ENCODE measurements around the gene PCDHB5. TPM values are rescaled to one million over a fixed set of nuclear protein-coding genes. Genes with fewer than 3 reads are reported as not detected.
"Not testable (repeated sequence)": the region's sequence is repeated elsewhere in the genome, so short reads cannot be mapped to it uniquely, and the experiment has no call there.

The PCDHB5 gene
- total RNA-seq, 3 donors from 2014 or later = 3.4 to 9.8 (median 6.4) TPM

- peaks cover 49 to 99% of the 10 kb centered on the region in 2 donors for H3K9me3 ChIP-seq
- H3K4me1 ChIP-seq = no peaks in the 10 kb centered on the region
- intact Hi-C loops (cut with DNase I; ENCODE audit: low total_unique reads) = no loop called here
- no peak for DNase-seq (ENCODE audit: low spot score in 2 of 2)
- H3K4me3 ChIP-seq = peak overlapping the region in 2 of 3 donors; percentile 7 to 51
- no peaks in the 10 kb centered on the region for H3K36me3 ChIP-seq
- TF ChIP-seq POLR2AphosphoS5 (IDR thresholded peaks at IDR 0.05) (no peak), CTCF (IDR thresholded peaks at IDR 0.05) (no peak), POLR2A (IDR thresholded peaks at IDR 0.05) (no peak)
- H3K27ac ChIP-seq = no peak overlapping the region
- H3K27me3 ChIP-seq = no peaks in the 10 kb centered on the region
Observed at GRCh38 chr5:141150224-141150992, 15.4 kb downstream of the PCDHB5 start.

- H3K36me3 ChIP-seq = no peaks in the 10 kb centered on the region
- DNase-seq (ENCODE audit: low spot score in 2 of 2) = no peak
- H3K27me3 ChIP-seq = no peaks in the 10 kb centered on the region
- H3K9me3 ChIP-seq = peaks cover 51 to 99% of the 10 kb centered on the region in 2 donors
- peak overlapping the region in 1 of 3 donors; percentile 51 for H3K4me3 ChIP-seq
- H3K4me1 ChIP-seq = no peaks in the 10 kb centered on the region
- TF ChIP-seq CTCF (IDR thresholded peaks at IDR 0.05) = no peak
- no peak for TF ChIP-seq POLR2A (IDR thresholded peaks at IDR 0.05)
- TF ChIP-seq POLR2AphosphoS5 (IDR thresholded peaks at IDR 0.05) = no peak
- intact Hi-C loops (cut with DNase I; ENCODE audit: low total_unique reads) = no loop called here
- no peak overlapping the region for H3K27ac ChIP-seq
Observed at GRCh38 chr5:141150993-141151325, 16.0 kb downstream of the PCDHB5 start.

GRCh38 chr5:141151632-141152031 lies 16.6 kb downstream of the PCDHB5 start:
- H3K4me1 ChIP-seq; intact Hi-C loops (cut with DNase I; ENCODE audit: low total_unique reads); H3K27me3 ChIP-seq; H3K27ac ChIP-seq; H3K4me3 ChIP-seq; DNase-seq (ENCODE audit: low spot score in 2 of 2); H3K36me3 ChIP-seq: not testable (repeated sequence)
- H3K9me3 ChIP-seq = peaks cover 58 to 99% of the 10 kb centered on the region in 2 donors

GRCh38 chr5:141152096-141152495 lies 17.1 kb downstream of the PCDHB5 start:
- H3K27me3 ChIP-seq; H3K27ac ChIP-seq; H3K4me1 ChIP-seq; H3K36me3 ChIP-seq; DNase-seq (ENCODE audit: low spot score in 2 of 2); H3K4me3 ChIP-seq; intact Hi-C loops (cut with DNase I; ENCODE audit: low total_unique reads): not testable (repeated sequence)
- peaks cover 63 to 99% of the 10 kb centered on the region in 2 donors for H3K9me3 ChIP-seq

- no peak overlapping the region for H3K4me3 ChIP-seq
- H3K36me3 ChIP-seq = no peaks in the 10 kb centered on the region
- no peaks in the 10 kb centered on the region for H3K4me1 ChIP-seq
- H3K27me3 ChIP-seq = no peaks in the 10 kb centered on the region
- DNase-seq (ENCODE audit: low spot score in 2 of 2) = no peak
- TF ChIP-seq CTCF (IDR thresholded peaks at IDR 0.05) (no peak), POLR2A (IDR thresholded peaks at IDR 0.05) (no peak), POLR2AphosphoS5 (IDR thresholded peaks at IDR 0.05) (no peak)
- no peak overlapping the region for H3K27ac ChIP-seq
- peaks cover 76 to 86% of the 10 kb centered on the region in 2 donors for H3K9me3 ChIP-seq
- intact Hi-C loops (cut with DNase I; ENCODE audit: low total_unique reads) = no loop called here
Observed at GRCh38 chr5:141155540-141156374, 20.8 kb downstream of the PCDHB5 start.

GRCh38 chr5:141157356-141157755 lies 22.4 kb downstream of the PCDHB5 start:
- H3K4me3 ChIP-seq; H3K4me1 ChIP-seq; intact Hi-C loops (cut with DNase I; ENCODE audit: low total_unique reads); H3K27ac ChIP-seq; H3K36me3 ChIP-seq; H3K27me3 ChIP-seq; DNase-seq (ENCODE audit: low spot score in 2 of 2): not testable (repeated sequence)
- peaks cover 60 to 83% of the 10 kb centered on the region in 2 donors for H3K9me3 ChIP-seq

GRCh38 chr5:141157901-141158300 lies 22.9 kb downstream of the PCDHB5 start:
- H3K27me3 ChIP-seq; H3K36me3 ChIP-seq; intact Hi-C loops (cut with DNase I; ENCODE audit: low total_unique reads); DNase-seq (ENCODE audit: low spot score in 2 of 2); H3K4me1 ChIP-seq; H3K27ac ChIP-seq; H3K4me3 ChIP-seq: not testable (repeated sequence)
- peaks cover 59 to 83% of the 10 kb centered on the region in 2 donors for H3K9me3 ChIP-seq

Data from breast epithelium (tissue), 4 donors.